OCI-LY1 (cell line): ENCODE measurements around the gene RERE.

Experiments
- EZH2 ChIP-seq: fragments of 200-600 bp; sonication (generic), shearing (Covaris generic); IDR thresholded peaks from 2 replicates; pipeline ENCODE4 v1.8.0; 2017; ENCODE audit warnings: borderline replicate concordance, mixed run types, mild to moderate bottlenecking, antibody characterized with exemption, low read length, moderate library complexity, mixed read lengths
- TF ChIP-seq, protein P1 (sequence below): fragments of 200-600 bp; sonication (generic), shearing (Covaris generic); IDR thresholded peaks from 2 replicates; pipeline ENCODE4 v1.5.1; 2017; ENCODE audit warnings: mild to moderate bottlenecking, antibody characterized with exemption, low read length, moderate library complexity, mixed read lengths

GRCh38 chr1:8540971-8541370 lies 276.5 kb downstream of the RERE start:
- TF ChIP-seq, protein P1, sequence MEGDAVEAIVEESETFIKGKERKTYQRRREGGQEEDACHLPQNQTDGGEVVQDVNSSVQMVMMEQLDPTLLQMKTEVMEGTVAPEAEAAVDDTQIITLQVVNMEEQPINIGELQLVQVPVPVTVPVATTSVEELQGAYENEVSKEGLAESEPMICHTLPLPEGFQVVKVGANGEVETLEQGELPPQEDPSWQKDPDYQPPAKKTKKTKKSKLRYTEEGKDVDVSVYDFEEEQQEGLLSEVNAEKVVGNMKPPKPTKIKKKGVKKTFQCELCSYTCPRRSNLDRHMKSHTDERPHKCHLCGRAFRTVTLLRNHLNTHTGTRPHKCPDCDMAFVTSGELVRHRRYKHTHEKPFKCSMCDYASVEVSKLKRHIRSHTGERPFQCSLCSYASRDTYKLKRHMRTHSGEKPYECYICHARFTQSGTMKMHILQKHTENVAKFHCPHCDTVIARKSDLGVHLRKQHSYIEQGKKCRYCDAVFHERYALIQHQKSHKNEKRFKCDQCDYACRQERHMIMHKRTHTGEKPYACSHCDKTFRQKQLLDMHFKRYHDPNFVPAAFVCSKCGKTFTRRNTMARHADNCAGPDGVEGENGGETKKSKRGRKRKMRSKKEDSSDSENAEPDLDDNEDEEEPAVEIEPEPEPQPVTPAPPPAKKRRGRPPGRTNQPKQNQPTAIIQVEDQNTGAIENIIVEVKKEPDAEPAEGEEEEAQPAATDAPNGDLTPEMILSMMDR: no peak
- no peak for TF ChIP-seq EZH2
